ENCODE data around the gene SLC2A2. TPM values are rescaled to one million over a fixed set of nuclear protein-coding genes. Genes with fewer than 3 reads are reported as not detected.

SLC2A2 gene
- total RNA-seq, 1 experiment from 2014 or later: 4.6 TPM

- H3K27me3 ChIP-seq (replicated peaks; ENCODE audit: control insufficient read depth, insufficient read depth, low read length): no peaks in the 10 kb centered on the region
- no peaks in the 10 kb centered on the region for H3K36me3 ChIP-seq (ENCODE audit: control insufficient read depth, insufficient read depth, low read length)
- H3K9me3 ChIP-seq: 0 out of 2 replicates have a peak, but pooled peaks cover 3% of the 10 kb centered on the region
- no peaks in the 10 kb centered on the region for H3K4me1 ChIP-seq
- ChIA-PET POLR2A (no interaction called here), CTCF (no interaction called here)
- DNase-seq: no peak
- Mint-ChIP-seq H3K4me3 (ENCODE audit: unreplicated experiment) (no peak overlapping the region), H3K27me3 (ENCODE audit: insufficient read depth, unreplicated experiment) (no peaks in the 10 kb centered on the region), H3K27ac (ENCODE audit: unreplicated experiment) (no peak overlapping the region), H3K36me3 (ENCODE audit: insufficient read depth, unreplicated experiment) (no peaks in the 10 kb centered on the region), H3K9me3 (ENCODE audit: unreplicated experiment) (peaks cover 7% of the 10 kb centered on the region), H3K4me1 (ENCODE audit: low read depth, unreplicated experiment) (no peaks in the 10 kb centered on the region)
- TF ChIP-seq CTCF (IDR thresholded peaks at IDR 0.05; ENCODE audit: insufficient read depth in 1 of 2, low read depth in 1 of 2, low read length in 1 of 2, severe bottlenecking in 1 of 2, unreplicated experiment in 1 of 2): no peak
- intact Hi-C loops (cut with micrococcal nuclease; ENCODE audit: unreplicated experiment): no loop called here
- H3K4me3 ChIP-seq (ENCODE audit: low read depth, low read length): no peak overlapping the region
- no TSS peak for BruUV-seq (replicated peaks)
Measured at GRCh38 chr3:170947018-170947769, 79.3 kb downstream of the SLC2A2 start.

Other genes starting within 250 kb of the SLC2A2 start
- 31.1 and 37.7 TPM in 2 replicates for gene RPL22L1, start 156.5 kb downstream of the SLC2A2 start, total RNA-seq (2022)
- gene EIF5A2, start 118.1 kb downstream of the SLC2A2 start, total RNA-seq (2022): 16.1 and 16.6 TPM in 2 replicates

All from Caco-2 (cell line).